Thyroid gland (tissue), 4 donors: ENCODE data around the gene SREBF2.

ENCODE experiments used
- POLR2A ChIP-seq, 2 donors: fragments of 450-650 bp; IDR thresholded peaks; one replicate each; pipeline ENCODE4 v1.6.1; 2017; ENCODE audit warnings: antibody characterized with exemption in 2 of 2, mild to moderate bottlenecking in 2 of 2, moderate library complexity in 1 of 2
- TF ChIP-seq, protein P1 (sequence below), 6 experiments: fragments of 200-600 bp in 3 of 6; fragments of 450-650 bp in 3 of 6; sonication (generic) in 3 of 6; IDR thresholded peaks; one replicate each; pipeline ENCODE4 v1.5.1; 2016 to 2019; ENCODE audit warnings: antibody characterized with exemption in 6 of 6, mild to moderate bottlenecking in 2 of 6, inconsistent platforms in 1 of 6, moderate library complexity in 1 of 6

DNA sequence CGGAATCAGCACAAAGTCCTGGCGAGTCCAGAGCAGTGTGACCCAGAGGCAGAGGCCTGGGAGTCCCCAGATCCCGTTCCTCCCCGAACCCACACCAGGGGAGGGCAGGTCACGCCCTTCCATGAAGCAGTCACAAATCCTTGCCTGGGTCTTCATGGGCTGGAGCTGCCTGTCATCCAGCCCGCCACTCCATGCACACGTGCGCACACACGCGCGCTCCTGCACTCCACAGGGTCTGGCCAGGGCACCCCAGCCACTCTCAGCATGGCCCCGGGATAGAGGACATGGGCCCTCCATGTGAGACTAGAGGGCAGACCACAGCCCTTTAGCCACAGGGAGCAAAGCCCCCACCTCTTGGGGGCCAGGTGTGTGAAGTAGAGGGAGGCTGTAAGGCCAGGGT is 99.4 kb downstream of the SREBF2 start:
- no peak for TF ChIP-seq POLR2A (IDR thresholded peaks at IDR 0.05)
- TF ChIP-seq, protein P1, sequence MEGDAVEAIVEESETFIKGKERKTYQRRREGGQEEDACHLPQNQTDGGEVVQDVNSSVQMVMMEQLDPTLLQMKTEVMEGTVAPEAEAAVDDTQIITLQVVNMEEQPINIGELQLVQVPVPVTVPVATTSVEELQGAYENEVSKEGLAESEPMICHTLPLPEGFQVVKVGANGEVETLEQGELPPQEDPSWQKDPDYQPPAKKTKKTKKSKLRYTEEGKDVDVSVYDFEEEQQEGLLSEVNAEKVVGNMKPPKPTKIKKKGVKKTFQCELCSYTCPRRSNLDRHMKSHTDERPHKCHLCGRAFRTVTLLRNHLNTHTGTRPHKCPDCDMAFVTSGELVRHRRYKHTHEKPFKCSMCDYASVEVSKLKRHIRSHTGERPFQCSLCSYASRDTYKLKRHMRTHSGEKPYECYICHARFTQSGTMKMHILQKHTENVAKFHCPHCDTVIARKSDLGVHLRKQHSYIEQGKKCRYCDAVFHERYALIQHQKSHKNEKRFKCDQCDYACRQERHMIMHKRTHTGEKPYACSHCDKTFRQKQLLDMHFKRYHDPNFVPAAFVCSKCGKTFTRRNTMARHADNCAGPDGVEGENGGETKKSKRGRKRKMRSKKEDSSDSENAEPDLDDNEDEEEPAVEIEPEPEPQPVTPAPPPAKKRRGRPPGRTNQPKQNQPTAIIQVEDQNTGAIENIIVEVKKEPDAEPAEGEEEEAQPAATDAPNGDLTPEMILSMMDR (IDR thresholded peaks at IDR 0.05), result no peak
